Uterus (tissue), 4 donors: ENCODE data around the gene STK11IP. TPM values are rescaled to one million over a fixed set of nuclear protein-coding genes. Genes with fewer than 3 reads are reported as not detected.

Source experiments
- DNase-seq, 2 donors: peaks; one replicate each; pipeline ENCODE4 v3.0.0-alpha.2; 2019 to 2020
- H3K27ac ChIP-seq, 2 donors: fragments of 200-600 bp; sonication (generic); 1 replicate in 1 of 2; 2 replicates in 1 of 2; pipeline ENCODE4 v1.5.1; 2016 to 2018
- H3K27me3 ChIP-seq, 2 donors: fragments of 200-600 bp; sonication (generic); one replicate each; pipeline ENCODE4 v1.5.1; 2018 to 2019; ENCODE audit warnings: control low read depth in 1 of 2
- H3K36me3 ChIP-seq, 2 donors: fragments of 200-600 bp; sonication (generic); one replicate each; pipeline ENCODE4 v1.5.1; 2019; ENCODE audit warnings: control low read depth in 1 of 2
- H3K4me1 ChIP-seq, 2 donors: fragments of 200-600 bp; sonication (generic); one replicate each; pipeline ENCODE4 v1.5.1; 2018 to 2019; ENCODE audit warnings: control low read depth in 1 of 2
- H3K4me3 ChIP-seq, 2 donors: fragments of 200-600 bp; sonication (generic); 1 replicate in 1 of 2; 2 replicates in 1 of 2; pipeline ENCODE4 v1.5.1; 2018 to 2019; ENCODE audit warnings: mild to moderate bottlenecking in 1 of 2
- H3K9me3 ChIP-seq, 2 donors: fragments of 200-600 bp; sonication (generic); one replicate each; pipeline ENCODE4 v1.5.1; 2019; ENCODE audit warnings: control low read depth in 1 of 2
- CTCF ChIP-seq, 4 experiments: fragments of 200-600 bp in 2 of 4; fragments of 450-650 bp in 2 of 4; sonication (generic) in 2 of 4; IDR thresholded peaks; one replicate each; pipeline ENCODE4 v1.5.1; 2016 to 2019; ENCODE audit warnings: antibody characterized with exemption in 4 of 4, mild to moderate bottlenecking in 2 of 4, moderate library complexity in 1 of 4
- POLR2A ChIP-seq, 2 donors: fragments of 450-650 bp; IDR thresholded peaks; one replicate each; pipeline ENCODE4 v1.6.1; 2016; ENCODE audit warnings: antibody characterized with exemption in 2 of 2, mild to moderate bottlenecking in 1 of 2, moderate library complexity in 1 of 2
- intact Hi-C: fragments of 100-400 bp; cut with DNase I; formaldehyde crosslinking; loops from one replicate; pipeline ENCODE4 v1.15.1; 2023; ENCODE audit warnings: low total_unique reads
- total RNA-seq, 4 donors: library from RNA; depleted of rRNA in 3 of 4; stranded (reverse); fragments of >200 nt in 3 of 4; gene quantifications; one replicate each; pipeline versions ENCODE4 v1.1.0 to v1.2.4, GENCODE V29; 2014 to 2023
- donor health status: DM: yes; HTN: yes; CAD: no.

The STK11IP gene
- total RNA-seq, 4 donors from 2014 or later, result 0.51 to 28.0 (median 13.1) TPM

DNA sequence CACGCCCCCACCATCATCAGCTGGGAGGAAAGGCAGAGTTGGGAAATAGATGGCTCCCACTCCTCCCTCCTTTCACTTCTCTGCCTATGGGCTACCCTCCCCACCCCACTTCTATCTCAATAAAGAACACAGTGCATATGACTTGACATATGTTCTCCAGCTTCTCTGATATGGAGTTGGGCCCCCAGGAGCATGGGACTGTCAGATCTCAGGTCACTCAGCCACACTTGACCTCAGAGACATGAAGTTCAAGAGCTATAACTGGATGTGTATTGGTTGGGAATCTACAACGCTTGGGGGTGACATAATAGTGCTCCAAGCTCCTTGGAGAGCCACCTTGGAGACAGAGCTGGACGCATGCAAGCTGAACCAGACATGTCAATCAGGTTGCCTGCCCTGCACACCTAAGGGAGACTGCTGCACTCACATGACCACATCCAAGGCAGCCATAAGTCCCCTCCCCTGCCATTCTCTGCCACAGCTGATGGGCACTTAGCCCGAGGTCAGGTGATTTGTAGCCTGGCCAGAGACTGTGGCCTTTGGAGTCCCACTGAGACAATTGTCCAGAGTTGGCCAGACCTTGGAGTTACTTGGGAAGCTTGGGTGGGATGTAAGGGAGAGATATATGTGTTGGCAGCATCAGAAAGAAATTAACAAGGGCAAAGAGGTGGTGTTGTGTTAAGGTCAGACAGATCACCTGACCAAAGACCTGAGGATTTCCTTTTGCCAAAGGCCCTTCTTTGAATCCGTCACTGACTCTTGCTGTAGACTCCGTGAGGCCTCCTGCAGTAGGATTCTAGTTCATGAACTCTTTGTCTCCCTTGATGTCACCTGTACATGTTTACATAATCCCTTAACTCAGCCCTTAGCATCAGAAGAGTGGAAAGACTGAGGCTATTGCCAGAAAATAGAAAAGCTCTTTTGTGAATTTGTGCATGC is 21.8 kb upstream of the STK11IP start:
- no peak overlapping the region for H3K4me3 ChIP-seq
- H3K4me1 ChIP-seq, result no peaks in the 10 kb centered on the region
- H3K27me3 ChIP-seq, result no peaks in the 10 kb centered on the region
- H3K27ac ChIP-seq, result no peak overlapping the region
- intact Hi-C loops, result no loop called here
- no peaks in the 10 kb centered on the region for H3K9me3 ChIP-seq
- TF ChIP-seq POLR2A (IDR thresholded peaks at IDR 0.05), result no peak
- TF ChIP-seq CTCF (IDR thresholded peaks at IDR 0.05), result no peak
- H3K36me3 ChIP-seq, result no peaks in the 10 kb centered on the region
- DNase-seq, result no peak

DNA sequence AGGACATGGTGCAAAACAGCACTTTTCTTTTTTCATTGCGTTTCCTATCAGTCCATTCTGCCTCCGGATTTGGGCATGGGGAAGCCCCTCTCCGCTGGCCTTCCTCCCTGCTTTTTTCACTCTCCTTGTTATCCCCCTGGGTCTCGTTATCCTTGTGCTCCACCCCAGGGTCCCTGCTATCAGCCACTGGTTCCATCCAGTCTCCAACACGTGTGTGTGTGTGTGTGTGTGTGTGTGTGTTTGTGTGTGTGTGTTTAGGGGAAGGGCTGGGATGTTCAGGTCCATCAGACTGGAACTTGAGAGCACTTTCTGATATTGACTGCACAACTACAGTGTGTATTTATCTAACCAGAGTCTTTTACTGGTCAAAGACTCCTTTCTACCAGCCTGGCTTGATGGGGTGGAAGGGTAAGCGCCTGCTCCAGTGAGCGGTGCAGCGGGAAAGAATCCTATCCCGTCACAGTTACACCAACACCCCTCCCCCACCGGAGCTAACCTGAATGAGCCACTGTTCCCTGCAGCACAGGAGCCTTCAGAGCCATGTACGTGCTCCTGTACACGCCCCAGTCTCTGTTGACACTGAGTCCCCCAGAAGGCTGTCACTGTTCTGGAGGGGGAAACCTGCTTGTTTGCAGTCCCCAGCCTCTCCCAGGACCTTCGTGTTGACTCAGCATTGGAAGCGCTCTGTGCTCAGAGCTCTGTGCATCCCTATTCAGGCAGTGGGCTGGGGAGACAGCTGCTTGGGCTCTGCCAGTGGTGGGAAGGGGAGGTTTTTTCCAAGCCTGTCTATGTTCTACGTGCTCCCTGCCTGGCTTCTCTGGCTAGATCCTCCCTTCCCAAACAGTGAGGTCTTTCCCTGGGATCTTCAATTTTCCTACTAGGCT is 20.9 kb upstream of the STK11IP start:
- DNase-seq, result no peak
- no peak overlapping the region for H3K27ac ChIP-seq
- no peaks in the 10 kb centered on the region for H3K9me3 ChIP-seq
- no peak overlapping the region for H3K4me3 ChIP-seq
- no peaks in the 10 kb centered on the region for H3K36me3 ChIP-seq
- TF ChIP-seq CTCF (IDR thresholded peaks at IDR 0.05) (no peak), POLR2A (IDR thresholded peaks at IDR 0.05) (no peak)
- H3K4me1 ChIP-seq, result no peaks in the 10 kb centered on the region
- H3K27me3 ChIP-seq, result no peaks in the 10 kb centered on the region
- intact Hi-C loops, result no loop called here

GRCh38 chr2:219578811-219579613 is 18.6 kb upstream of the STK11IP start:
- Histone ChIP-seq H3K9me3 (no peaks in the 10 kb centered on the region), H3K4me1 (no peaks in the 10 kb centered on the region), H3K27me3 (no peaks in the 10 kb centered on the region), H3K4me3 (no peak overlapping the region), H3K36me3 (no peaks in the 10 kb centered on the region), H3K27ac (no peak overlapping the region)
- intact Hi-C loops, result no loop called here
- TF ChIP-seq CTCF (IDR thresholded peaks at IDR 0.05) (no peak), POLR2A (IDR thresholded peaks at IDR 0.05) (no peak)
- no peak for DNase-seq

DNA sequence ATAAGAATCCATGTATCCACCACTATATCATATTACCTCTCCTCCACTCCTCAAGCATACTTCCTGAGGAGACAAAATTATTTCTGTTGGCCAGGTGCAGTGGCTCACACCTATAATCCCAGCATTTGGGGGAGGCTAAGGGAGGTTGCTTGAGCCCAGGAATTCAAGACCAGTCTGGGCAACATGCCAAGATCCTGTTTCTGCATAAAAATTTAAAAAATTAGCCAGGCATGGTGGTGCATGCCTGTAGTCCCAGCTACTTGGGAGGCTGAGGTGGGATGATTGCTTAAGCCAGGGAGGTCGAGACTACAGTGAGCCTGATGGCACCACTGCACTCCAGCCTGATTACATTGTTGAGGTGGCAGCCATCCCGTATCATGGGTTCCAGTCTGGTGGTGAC is 16.3 kb upstream of the STK11IP start:
- intact Hi-C loops, result no loop called here
- Histone ChIP-seq H3K27ac (no peak overlapping the region), H3K27me3 (no peaks in the 10 kb centered on the region), H3K36me3 (no peaks in the 10 kb centered on the region), H3K4me3 (no peak overlapping the region), H3K9me3 (no peaks in the 10 kb centered on the region), H3K4me1 (no peaks in the 10 kb centered on the region)
- TF ChIP-seq POLR2A (IDR thresholded peaks at IDR 0.05) (no peak), CTCF (IDR thresholded peaks at IDR 0.05) (no peak)
- DNase-seq, result no peak
